Pons (tissue), 1 donor: ENCODE measurements around the gene LACTB.
A peak's percentile ranks its signal among the peaks of the same experiment; 100 is the strongest.
"Not testable (repeated sequence)": the region's sequence is repeated elsewhere in the genome, so short reads cannot be mapped to it uniquely, and the experiment has no call there.

ENCODE experiments used
- DNase-seq: peaks from one replicate; pipeline ENCODE4 v3.0.0-alpha.2; 2016; ENCODE audit warnings: low spot score

The LACTB gene

GRCh38 chr15:63089260-63090043 lies 32.2 kb upstream of the LACTB start:
- no peak for DNase-seq

DNA sequence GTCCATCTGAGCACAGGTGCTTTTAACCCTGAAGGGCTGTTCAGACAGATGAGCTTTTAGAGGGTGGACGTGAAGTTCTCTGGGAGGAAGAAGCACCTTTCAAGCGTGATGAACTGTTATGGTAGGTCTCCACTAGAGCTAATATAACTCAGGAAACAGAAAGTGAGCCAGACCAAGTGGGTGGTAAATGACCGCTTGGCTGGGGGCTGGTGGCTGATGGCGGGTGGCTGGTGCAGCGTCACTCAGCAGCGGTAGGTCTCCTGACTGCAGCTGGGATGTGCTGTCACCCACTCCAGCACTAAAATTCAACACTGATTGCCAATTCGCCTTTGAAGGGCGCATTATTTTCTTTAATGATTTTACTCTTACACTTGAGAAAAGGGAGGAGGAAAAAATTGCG lies 31.2 kb upstream of the LACTB start:
- no peak for DNase-seq

- DNase-seq = no peak
These were observed 30.8 kb upstream of the LACTB start for GRCh38 chr15:63090887-63091286.

DNA sequence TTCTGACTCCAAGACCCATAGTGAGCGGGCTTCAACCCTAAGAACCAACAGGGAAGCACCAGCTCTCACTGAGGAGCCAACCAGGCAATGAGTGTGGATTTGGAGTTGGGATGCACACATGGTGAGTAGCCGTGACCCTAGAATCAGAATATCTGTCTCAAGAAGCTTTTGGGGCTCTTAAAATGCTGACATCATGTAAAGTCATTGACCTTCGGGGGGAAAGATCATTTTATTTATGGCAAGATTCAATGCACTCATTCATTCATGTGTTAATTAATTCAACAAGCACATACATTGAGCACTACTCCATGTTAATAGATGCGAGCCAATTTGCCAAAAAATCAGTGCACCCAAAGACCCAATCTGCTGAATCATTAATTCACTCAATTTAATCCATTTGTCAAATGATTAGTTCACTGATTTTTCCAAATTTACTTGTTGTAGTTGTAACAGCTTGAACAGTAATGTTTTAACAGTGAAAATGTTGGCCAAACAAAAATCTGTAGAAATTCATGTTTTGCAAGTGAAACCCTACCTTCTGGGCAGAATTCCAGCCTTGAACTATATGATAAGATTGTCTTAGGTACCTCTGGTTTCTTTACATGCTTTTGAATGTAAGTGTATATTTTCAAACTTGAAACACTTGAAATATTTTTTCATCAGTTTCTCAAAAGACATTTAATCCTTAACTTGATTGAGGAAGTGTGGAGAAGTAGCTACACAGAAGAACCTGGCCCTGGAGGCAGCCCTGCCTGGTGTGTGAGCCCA lies 29.8 kb upstream of the LACTB start:
- DNase-seq = no peak

GRCh38 chr15:63093486-63094205 lies 28.0 kb upstream of the LACTB start:
- DNase-seq = peak; percentile 82

- DNase-seq = no peak
These were observed 27.1 kb upstream of the LACTB start for GRCh38 chr15:63094495-63094931.

- no peak for DNase-seq
These were observed 25.5 kb upstream of the LACTB start for GRCh38 chr15:63096178-63096577.

GRCh38 chr15:63098901-63099300 lies 22.8 kb upstream of the LACTB start:
- not testable (repeated sequence) for DNase-seq

- DNase-seq = not testable (repeated sequence)
These were observed 22.1 kb upstream of the LACTB start for GRCh38 chr15:63099581-63099980.

- no peak for DNase-seq
These were observed 18.2 kb upstream of the LACTB start for GRCh38 chr15:63103416-63103815.

DNA sequence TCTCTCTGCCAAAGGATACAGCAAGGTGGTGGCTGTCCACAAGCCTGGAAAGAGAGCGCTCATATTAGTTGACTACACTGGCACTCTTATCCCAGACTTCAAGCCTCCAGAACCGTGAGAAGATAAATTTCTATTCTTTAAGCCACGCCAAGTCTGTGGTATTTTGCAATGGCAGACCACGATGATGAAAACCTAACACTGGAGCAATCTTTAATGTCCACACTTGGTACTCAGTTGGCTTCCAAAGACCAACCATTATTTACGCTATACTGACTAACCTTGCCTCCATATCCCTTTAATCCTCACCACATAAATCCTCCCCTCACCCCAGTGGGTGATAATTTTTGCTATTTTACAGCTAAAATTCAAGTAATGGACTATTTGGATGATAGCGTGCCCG lies 16.9 kb upstream of the LACTB start:
- no peak for DNase-seq

GRCh38 chr15:63105354-63105753 lies 16.3 kb upstream of the LACTB start:
- DNase-seq = not testable (repeated sequence)

GRCh38 chr15:63107895-63108546 lies 13.6 kb upstream of the LACTB start:
- DNase-seq = no peak

GRCh38 chr15:63109498-63109897 lies 12.2 kb upstream of the LACTB start:
- no peak for DNase-seq

DNA sequence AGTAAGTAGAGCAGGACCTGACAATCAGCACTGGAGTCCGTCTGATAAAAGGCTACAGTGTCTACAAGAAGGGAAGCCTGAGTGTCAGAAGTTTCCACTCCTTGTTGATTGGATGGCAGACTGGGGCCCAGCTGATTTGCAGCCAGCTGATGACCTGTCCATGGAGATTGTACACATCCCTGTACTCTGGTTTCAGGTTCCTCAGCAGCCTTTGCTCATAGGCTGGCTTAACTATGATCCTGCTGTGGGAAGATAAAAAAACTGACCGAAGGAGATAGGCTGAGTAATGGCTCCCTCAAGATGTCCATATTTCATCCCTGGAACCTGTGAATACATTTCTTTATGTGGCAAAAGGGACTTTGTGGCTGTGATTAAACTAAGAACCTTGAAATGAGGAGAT lies 11.7 kb upstream of the LACTB start:
- DNase-seq = no peak

- DNase-seq = no peak
These were observed 11.1 kb upstream of the LACTB start for GRCh38 chr15:63110428-63111026.

DNA sequence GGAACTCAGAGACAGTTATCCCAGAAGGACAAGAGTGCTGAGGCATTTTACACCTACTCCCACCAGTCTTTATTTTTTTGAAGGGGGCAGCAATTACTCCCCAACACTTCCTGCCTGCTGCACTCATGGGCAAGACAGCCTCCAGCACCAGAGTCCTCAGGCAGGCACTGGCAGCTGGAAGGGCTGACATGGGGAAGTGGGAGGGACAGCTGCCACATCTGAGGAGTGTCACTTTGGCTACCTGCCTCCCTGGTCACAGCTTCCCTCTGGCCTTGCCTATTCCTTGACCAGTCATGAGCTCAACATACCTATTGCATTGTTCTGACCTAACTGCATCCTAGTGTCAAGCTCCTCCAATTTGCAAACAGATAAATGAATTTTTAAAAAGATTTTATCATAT lies 10.2 kb upstream of the LACTB start:
- no peak for DNase-seq

DNA sequence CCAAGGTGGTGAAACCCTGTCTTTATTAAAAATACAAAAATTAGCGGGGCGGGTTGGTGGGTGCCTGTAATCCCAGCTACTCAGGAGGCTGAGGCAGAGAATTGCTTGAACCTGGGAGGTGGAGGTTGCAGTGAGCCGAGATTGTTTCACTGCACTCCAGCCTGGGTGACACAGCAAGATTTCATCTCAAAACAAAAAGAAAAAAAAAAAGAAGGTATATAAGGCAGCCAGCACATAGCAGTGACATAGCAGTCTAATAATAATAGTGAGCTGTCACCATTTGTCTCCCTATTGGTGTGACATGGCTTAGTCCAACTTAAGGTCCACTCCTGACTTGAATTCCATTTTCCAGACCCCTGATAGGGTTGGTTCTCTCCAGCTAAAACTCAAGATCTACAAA lies 8.8 kb upstream of the LACTB start:
- no peak for DNase-seq

DNA sequence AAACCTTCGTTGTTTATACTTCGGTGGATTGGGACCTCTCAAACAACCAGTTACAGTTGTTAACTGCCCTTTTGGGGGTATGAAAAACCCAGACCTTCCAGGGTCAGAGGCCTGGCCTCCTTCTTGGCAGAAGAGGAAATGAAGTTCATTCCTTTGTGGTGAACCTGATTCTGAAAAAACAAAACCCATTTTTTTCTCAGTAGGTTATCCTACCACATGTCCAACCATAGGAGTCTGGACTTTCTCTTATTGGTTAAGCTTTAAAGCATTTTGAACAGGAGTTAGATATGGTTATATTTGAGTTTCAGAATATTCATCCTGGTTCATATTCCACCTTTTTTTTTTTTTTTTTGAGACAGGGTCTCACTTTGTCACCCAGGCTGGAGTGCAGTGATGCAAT lies 7.2 kb upstream of the LACTB start:
- DNase-seq = no peak

GRCh38 chr15:63118854-63119253 lies 2.8 kb upstream of the LACTB start:
- DNase-seq = no peak

DNA sequence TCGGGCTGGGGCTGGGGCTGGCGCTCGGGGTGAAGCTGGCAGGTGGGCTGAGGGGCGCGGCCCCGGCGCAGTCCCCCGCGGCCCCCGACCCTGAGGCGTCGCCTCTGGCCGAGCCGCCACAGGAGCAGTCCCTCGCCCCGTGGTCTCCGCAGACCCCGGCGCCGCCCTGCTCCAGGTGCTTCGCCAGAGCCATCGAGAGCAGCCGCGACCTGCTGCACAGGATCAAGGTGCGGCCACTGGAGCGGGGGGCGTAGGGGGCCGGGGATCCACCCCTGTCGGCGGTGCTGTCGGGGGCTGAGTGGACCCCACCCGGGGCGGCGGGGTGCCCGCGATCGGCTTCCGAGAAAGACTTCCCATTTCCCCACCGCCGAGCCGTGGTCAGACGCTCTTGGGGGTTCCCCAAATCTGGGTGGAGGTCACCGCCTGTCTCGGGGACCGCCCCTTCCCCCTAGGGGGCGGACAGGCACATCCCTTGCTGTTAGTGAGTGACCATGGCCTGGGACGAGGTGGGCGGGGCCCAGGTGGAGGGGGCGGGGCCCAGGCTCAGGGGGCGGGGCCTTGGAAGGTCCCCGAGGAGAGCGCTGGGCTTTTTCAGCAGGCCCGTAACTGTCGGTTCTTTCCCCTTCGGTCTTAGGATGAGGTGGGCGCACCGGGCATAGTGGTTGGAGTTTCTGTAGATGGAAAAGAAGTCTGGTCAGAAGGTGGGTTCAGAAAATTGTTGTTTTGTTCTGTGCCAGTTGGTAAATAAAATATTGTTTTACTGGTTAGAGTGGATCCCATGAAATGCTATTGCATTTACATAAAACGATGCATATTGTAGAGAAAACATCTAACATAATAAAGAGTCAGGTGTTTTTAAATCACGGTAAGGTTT lies 578 bp downstream of the LACTB start:
- DNase-seq = peak; percentile 88
